Liver (tissue), 9 donors: ENCODE data around the gene TAF1D. TPM values are rescaled to one million over a fixed set of nuclear protein-coding genes. Genes with fewer than 3 reads are reported as not detected.

Experiments used
- DNase-seq: peaks from one replicate; pipeline ENCODE4 v3.0.0-alpha.2; 2017; ENCODE audit warnings: low spot score
- H3K27ac ChIP-seq, 2 donors: one replicate each; pipeline ENCODE4 v1.7.0; 2013; ENCODE audit warnings: inconsistent platforms in 2 of 2, low read length in 2 of 2, control low read depth in 1 of 2, low read depth in 1 of 2, mild to moderate bottlenecking in 1 of 2
- H3K27me3 ChIP-seq, 4 donors: one replicate each; pipeline versions ENCODE4 v1.6.1 to v1.7.0; 2013; ENCODE audit warnings: low read length in 3 of 4, inconsistent platforms in 1 of 4, mild to moderate bottlenecking in 1 of 4, moderate library complexity in 1 of 4; ENCODE audit not compliant: control insufficient read depth in 4 of 4, insufficient read depth in 4 of 4
- H3K36me3 ChIP-seq, 4 donors: one replicate each; pipeline versions ENCODE4 v1.6.1 to v1.7.0; 2013; ENCODE audit warnings: low read length in 3 of 4, mild to moderate bottlenecking in 3 of 4, low read depth in 1 of 4, moderate library complexity in 1 of 4; ENCODE audit not compliant: control insufficient read depth in 4 of 4, insufficient read depth in 3 of 4
- H3K4me1 ChIP-seq, 4 donors: one replicate each; pipeline versions ENCODE4 v1.6.1 to v1.7.0; 2013; ENCODE audit warnings: low read length in 3 of 4, mild to moderate bottlenecking in 3 of 4, moderate library complexity in 1 of 4; ENCODE audit not compliant: control insufficient read depth in 4 of 4, insufficient read depth in 4 of 4
- H3K4me3 ChIP-seq, 3 donors: one replicate each; pipeline versions ENCODE4 v1.6.1 to v1.7.0; 2013; ENCODE audit warnings: low read length in 3 of 3, control low read depth in 1 of 3, low read depth in 1 of 3, mild to moderate bottlenecking in 1 of 3
- H3K9ac ChIP-seq, 2 donors: one replicate each; pipeline ENCODE4 v1.7.0; 2013; ENCODE audit warnings: low read length in 2 of 2, mild to moderate bottlenecking in 2 of 2, moderate library complexity in 2 of 2, control low read depth in 1 of 2, low read depth in 1 of 2
- H3K9me3 ChIP-seq, 4 donors: one replicate each; pipeline versions ENCODE4 v1.6.1 to v1.7.0; 2013; ENCODE audit warnings: low read length in 3 of 4; ENCODE audit not compliant: control insufficient read depth in 4 of 4
- ATF3 ChIP-seq: IDR thresholded peaks from 2 replicates; pipeline ENCODE4 v1.6.1; 2016; ENCODE audit warnings: antibody characterized with exemption
- CTCF ChIP-seq: fragments of 150-350 bp; IDR thresholded peaks from 2 replicates; pipeline ENCODE4 v1.5.1; 2017; ENCODE audit warnings: improper control_type of control experiment, low read depth, low read length; ENCODE audit not compliant: missing input control
- EGR1 ChIP-seq, 2 donors: IDR thresholded peaks; 2 replicates each; pipeline ENCODE4 v1.6.1; 2016 to 2018; ENCODE audit warnings: antibody characterized with exemption in 2 of 2, low read depth in 2 of 2
- FOXA1 ChIP-seq: IDR thresholded peaks from 2 replicates; pipeline ENCODE4 v1.6.1; 2016; ENCODE audit warnings: antibody characterized with exemption
- FOXA2 ChIP-seq: IDR thresholded peaks from 2 replicates; pipeline ENCODE4 v1.6.1; 2016; ENCODE audit warnings: antibody characterized with exemption
- GABPA ChIP-seq, 2 donors: IDR thresholded peaks in 1 of 2; conservative IDR thresholded peaks in 1 of 2; 2 replicates each; pipeline ENCODE4 v1.6.1; 2016; ENCODE audit warnings: antibody characterized with exemption in 2 of 2, mild to moderate bottlenecking in 1 of 2, moderate library complexity in 1 of 2
- HNF4A ChIP-seq, 2 donors: conservative IDR thresholded peaks; 2 replicates each; pipeline ENCODE4 v1.6.1; 2016; ENCODE audit warnings: antibody characterized with exemption in 2 of 2, mild to moderate bottlenecking in 2 of 2
- HNF4G ChIP-seq: IDR thresholded peaks from 2 replicates; pipeline ENCODE4 v1.6.1; 2016; ENCODE audit warnings: antibody characterized with exemption
- JUND ChIP-seq, 2 donors: IDR thresholded peaks; 2 replicates each; pipeline ENCODE4 v1.6.1; 2016; ENCODE audit warnings: antibody characterized with exemption in 2 of 2
- MAX ChIP-seq: IDR thresholded peaks from 2 replicates; pipeline ENCODE4 v1.6.1; 2016; ENCODE audit warnings: antibody characterized with exemption
- NR2F2 ChIP-seq: IDR thresholded peaks from 2 replicates; pipeline ENCODE4 v1.6.1; 2016; ENCODE audit warnings: antibody characterized with exemption
- RAD21 ChIP-seq, 2 donors: IDR thresholded peaks; 2 replicates each; pipeline ENCODE4 v1.6.1; 2016; ENCODE audit warnings: antibody characterized with exemption in 2 of 2, mild to moderate bottlenecking in 2 of 2
- REST ChIP-seq: IDR thresholded peaks from 2 replicates; pipeline ENCODE4 v1.6.1; 2016; ENCODE audit warnings: antibody characterized with exemption, mild to moderate bottlenecking
- RXRA ChIP-seq, 2 donors: IDR thresholded peaks; 2 replicates each; pipeline ENCODE4 v1.6.1; 2017 to 2018; ENCODE audit warnings: antibody characterized with exemption in 2 of 2, mild to moderate bottlenecking in 1 of 2
- SP1 ChIP-seq: IDR thresholded peaks from 2 replicates; pipeline ENCODE4 v1.6.1; 2018; ENCODE audit warnings: antibody characterized with exemption, mild to moderate bottlenecking
- TAF1 ChIP-seq: conservative IDR thresholded peaks from 2 replicates; pipeline ENCODE4 v1.6.1; 2016; ENCODE audit warnings: antibody characterized with exemption, mild to moderate bottlenecking
- YY1 ChIP-seq: IDR thresholded peaks from 2 replicates; pipeline ENCODE4 v1.6.1; 2016; ENCODE audit warnings: antibody characterized with exemption, mild to moderate bottlenecking
- ZBTB33 ChIP-seq: IDR thresholded peaks from 2 replicates; pipeline ENCODE4 v1.6.1; 2016; ENCODE audit warnings: antibody characterized with exemption
- WGBS: extraction: QIAGEN DNeasy Blood & Tissue Kit; methylation state at CpG from one replicate; pipeline ENCODE4 v1.1.7; 2013; 5-methylcytosine and 5-hydroxymethylcytosine counted together
- polyA plus RNA-seq, 2 donors: library from polyadenylated mRNA; stranded (reverse) in 1 of 2; unstranded in 1 of 2; fragments of 200-250 nt in 1 of 2; fragments of >200 nt in 1 of 2; fragmentation: Nextera tagmentation in 1 of 2; extraction: Ambion mirVana in 1 of 2; gene quantifications; one replicate each; pipeline versions ENCODE4 v1.2.1 to v1.2.3, GENCODE V29; 2013 to 2015
- total RNA-seq, 2 donors: library from RNA; depleted of rRNA; stranded (reverse); fragments of >200 nt; gene quantifications; one replicate each; pipeline ENCODE4 v1.2.3, GENCODE V29; 2014
- donor health status: healthy.
- donor health status: healthy.
- donor health status: healthy.
- donor health status: healthy.
- donor health status: healthy.

The TAF1D gene
- total and polyA plus RNA-seq, 4 donors, result 18.2 to 97.7 (median 29.7) TPM

GRCh38 chr11:93719310-93719709, 22.0 kb downstream of the TAF1D start:
- WGBS, result 97% methylated on average over 4 of the region's 4 CpGs
- TF ChIP-seq GABPA (IDR thresholded peaks at IDR 0.05 in 1 of 2, conservative IDR thresholded peaks at IDR 0.05 in 1 of 2) (no peak), EGR1 (IDR thresholded peaks at IDR 0.05; ENCODE audit: low read depth in 2 of 2) (no peak), HNF4A (conservative IDR thresholded peaks at IDR 0.05) (no peak), FOXA1 (no peak), RAD21 (IDR thresholded peaks at IDR 0.05) (no peak), NR2F2 (no peak), TAF1 (no peak), HNF4G (no peak), ATF3 (no peak), FOXA2 (no peak), RXRA (IDR thresholded peaks at IDR 0.05) (no peak), JUND (IDR thresholded peaks at IDR 0.05) (no peak), YY1 (no peak), ZBTB33 (no peak), SP1 (no peak), CTCF (no peak), MAX (no peak)
- H3K27ac ChIP-seq, result no peak overlapping the region
- no peak overlapping the region for H3K4me3 ChIP-seq
- H3K9ac ChIP-seq, result no peak overlapping the region
- H3K9me3 ChIP-seq, result no peaks in the 10 kb centered on the region
- DNase-seq, result no peak
- no peaks in the 10 kb centered on the region for H3K27me3 ChIP-seq
- H3K36me3 ChIP-seq, result peaks cover 2 to 19% (median 10%) of the 10 kb centered on the region in 4 donors
- no peaks in the 10 kb centered on the region for H3K4me1 ChIP-seq

- DNase-seq, result no peak
- Histone ChIP-seq H3K4me1 (no peaks in the 10 kb centered on the region), H3K4me3 (no peak overlapping the region), H3K27me3 (no peaks in the 10 kb centered on the region), H3K9ac (no peak overlapping the region), H3K27ac (no peak overlapping the region), H3K36me3 (peaks cover 2 to 16% (median 10%) of the 10 kb centered on the region in 4 donors), H3K9me3 (no peaks in the 10 kb centered on the region)
- 83% methylated on average over 4 of the region's 4 CpGs for WGBS
- no peak for TF ChIP-seq RXRA (IDR thresholded peaks at IDR 0.05)
- no peak for TF ChIP-seq CTCF
- TF ChIP-seq YY1, result no peak
- no peak for TF ChIP-seq TAF1
- no peak for TF ChIP-seq EGR1 (IDR thresholded peaks at IDR 0.05; ENCODE audit: low read depth in 2 of 2)
- no peak for TF ChIP-seq HNF4G
- no peak for TF ChIP-seq HNF4A (conservative IDR thresholded peaks at IDR 0.05)
- TF ChIP-seq NR2F2, result no peak
- TF ChIP-seq SP1, result no peak
- no peak for TF ChIP-seq REST
- no peak for TF ChIP-seq JUND (IDR thresholded peaks at IDR 0.05)
- TF ChIP-seq GABPA (IDR thresholded peaks at IDR 0.05 in 1 of 2, conservative IDR thresholded peaks at IDR 0.05 in 1 of 2), result no peak
- TF ChIP-seq ATF3, result no peak
Measured at GRCh38 chr11:93718057-93718563, 23.2 kb downstream of the TAF1D start.
